C1 segment of cervical spinal cord (tissue), 14 donors: ENCODE data around the gene CYP3A5.
"Not testable (repeated sequence)": the region's sequence is repeated elsewhere in the genome, so short reads cannot be mapped to it uniquely, and the experiment has no call there.

ENCODE experiments used
- DNase-seq, 14 donors: peaks; one replicate each; lab custom pipeline; 2025; lab: John Stamatoyannopoulos, UW

The CYP3A5 gene

GRCh38 chr7:99685871-99686608 lies 6.2 kb upstream of the CYP3A5 start:
- DNase-seq: not testable (repeated sequence)

GRCh38 chr7:99685129-99685758 lies 5.4 kb upstream of the CYP3A5 start:
- no peak for DNase-seq

DNA sequence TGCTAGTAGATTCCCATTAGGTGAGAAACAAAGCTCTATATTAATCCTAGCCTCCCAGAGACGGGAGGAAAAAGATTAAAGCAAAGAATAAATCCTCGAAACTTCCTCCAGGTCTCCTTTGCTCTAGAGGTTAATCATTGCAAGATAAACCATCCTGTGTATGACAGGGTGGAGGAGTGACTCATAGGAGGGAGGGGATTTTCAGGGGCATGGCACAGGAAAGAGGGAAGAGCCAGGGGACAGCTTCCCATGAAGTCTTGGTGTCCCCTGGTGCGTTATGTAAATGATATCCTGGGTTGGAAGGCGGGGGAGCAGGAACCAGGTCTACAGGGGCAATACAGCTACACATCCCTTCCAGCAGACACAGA lies 780 bp downstream of the CYP3A5 start:
- DNase-seq: no peak

DNA sequence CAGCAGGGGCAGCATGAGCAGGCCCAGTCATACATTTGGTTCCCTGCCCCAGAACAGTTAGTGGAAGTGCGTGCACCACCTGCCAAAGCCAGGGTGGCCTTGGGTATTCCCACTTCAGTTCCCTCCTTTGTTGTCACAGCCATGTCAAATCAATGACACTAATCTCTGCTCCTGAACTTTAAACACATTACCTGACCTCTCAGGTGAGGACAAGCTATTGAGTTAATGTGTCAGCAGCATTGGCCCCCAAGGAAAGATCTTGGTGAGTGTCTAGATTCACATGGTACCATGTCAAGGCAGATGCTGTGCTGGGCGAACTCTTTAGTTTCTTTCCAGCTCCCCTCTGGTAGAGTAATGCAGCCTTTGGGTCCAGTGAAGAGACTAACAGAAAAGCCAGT lies 2.1 kb downstream of the CYP3A5 start:
- no peak for DNase-seq

DNA sequence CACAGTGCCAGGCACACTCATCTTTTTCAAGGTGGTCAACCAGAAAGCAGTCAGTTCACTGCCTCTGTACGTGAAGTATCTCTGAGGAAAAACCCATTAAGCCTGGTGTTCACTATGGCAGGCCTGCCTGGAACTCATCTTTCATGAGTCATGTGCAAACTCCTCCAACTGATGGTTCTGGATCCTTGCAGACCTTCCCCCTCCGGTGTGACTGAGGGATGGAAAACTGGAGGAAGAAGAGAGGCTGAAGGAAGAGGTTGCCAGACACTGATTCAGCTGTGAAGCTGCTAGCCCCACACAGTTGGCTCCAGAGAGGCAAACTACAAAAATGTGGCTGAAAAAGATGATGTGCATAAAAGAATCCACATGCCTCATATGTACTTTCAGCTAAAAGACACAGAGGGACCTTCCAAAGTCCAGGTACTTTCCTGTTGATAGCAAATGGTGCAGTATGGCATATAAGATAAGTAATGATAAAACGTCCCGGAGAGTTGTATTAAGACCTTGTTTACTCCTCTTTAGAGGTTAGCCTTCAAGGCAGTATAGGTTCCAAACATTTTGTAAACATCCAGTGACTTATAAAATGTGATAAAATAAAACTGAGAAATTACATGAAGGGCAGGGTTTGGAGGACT lies 2.7 kb downstream of the CYP3A5 start:
- DNase-seq: no peak

- no peak for DNase-seq
Measured at GRCh38 chr7:99674995-99675742, 4.6 kb downstream of the CYP3A5 start.

- DNase-seq: no peak
Measured at GRCh38 chr7:99672573-99672972, 7.2 kb downstream of the CYP3A5 start.

DNA sequence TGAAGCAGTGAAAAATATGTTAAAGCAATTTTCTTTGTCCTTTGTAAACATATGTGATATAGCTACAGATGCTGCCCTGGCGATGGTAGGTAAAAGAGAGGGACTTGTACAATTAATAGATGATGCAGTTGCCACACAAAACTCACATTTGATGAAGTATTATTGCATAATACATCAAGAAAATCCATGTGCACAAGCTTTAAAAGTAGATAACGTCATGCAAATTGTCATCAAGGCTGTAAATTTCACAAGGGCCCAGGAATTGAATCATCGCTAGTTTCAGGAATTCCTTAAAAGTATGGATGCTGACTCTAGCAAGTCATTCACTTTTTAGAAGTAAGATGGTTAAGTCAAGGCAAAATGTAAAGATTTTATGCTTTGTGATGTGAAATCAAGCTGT lies 10.0 kb downstream of the CYP3A5 start:
- no peak for DNase-seq

DNA sequence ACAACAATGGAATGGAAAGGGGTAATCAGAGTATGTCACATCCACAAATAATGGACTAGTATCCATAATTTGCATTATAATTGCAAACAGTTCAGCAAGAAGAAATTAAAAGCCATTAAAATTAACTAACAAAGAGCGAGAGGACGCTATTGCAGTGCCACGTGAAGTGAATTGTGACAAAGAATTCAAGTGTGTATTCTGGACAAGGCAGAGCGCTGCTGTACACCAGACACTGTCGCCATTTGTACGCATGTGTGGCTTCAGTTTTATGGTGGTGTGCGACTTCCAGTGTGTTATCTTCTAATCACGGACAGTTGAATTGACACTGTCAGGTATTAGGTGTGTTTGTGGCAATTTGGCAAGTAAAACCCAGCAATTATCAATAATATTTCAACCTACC lies 11.3 kb downstream of the CYP3A5 start:
- no peak for DNase-seq

DNA sequence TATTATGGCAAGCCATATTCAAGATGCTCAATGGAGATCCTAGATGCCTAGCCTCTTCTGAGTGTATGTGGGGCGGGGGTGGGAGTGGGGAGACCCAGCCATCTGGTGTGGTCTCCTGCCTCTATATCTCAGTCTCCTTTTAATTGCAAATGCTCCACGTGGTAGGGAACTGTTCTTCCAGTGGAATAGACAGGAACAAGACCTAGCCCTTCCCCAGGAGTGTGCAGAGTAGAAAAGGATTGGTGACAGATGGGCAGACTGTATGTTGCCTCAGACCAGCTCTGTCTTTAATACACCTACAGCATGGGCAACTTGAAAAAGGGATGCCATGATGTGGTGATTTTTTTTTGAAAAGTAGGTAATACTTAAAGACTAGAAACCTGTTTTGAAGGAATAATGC lies 12.6 kb downstream of the CYP3A5 start:
- DNase-seq: no peak

GRCh38 chr7:99666013-99666395 lies 13.8 kb downstream of the CYP3A5 start:
- DNase-seq: no peak

GRCh38 chr7:99665312-99666012 lies 14.3 kb downstream of the CYP3A5 start:
- no peak for DNase-seq

DNA sequence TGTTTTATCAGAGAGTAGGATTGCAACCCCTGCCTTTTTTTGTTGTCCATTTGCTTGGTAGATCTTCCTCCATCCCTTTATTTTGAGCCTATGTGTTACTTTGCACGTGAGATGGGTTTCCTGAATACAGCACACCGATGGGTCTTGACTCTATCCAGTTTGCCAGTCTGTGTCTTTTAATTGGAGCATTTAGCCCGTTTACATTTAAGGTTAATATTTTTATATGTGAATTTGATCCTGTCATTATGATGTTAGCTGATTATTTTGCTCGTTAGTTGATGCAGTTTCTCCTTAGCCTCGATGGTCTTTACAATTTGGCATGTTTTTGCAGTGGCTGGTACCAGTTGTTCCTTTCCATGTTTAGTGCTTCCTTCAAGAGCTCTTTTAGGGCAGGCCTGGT lies 21.9 kb downstream of the CYP3A5 start:
- not testable (repeated sequence) for DNase-seq

- DNase-seq: not testable (repeated sequence)
Measured at GRCh38 chr7:99654626-99655025, 25.2 kb downstream of the CYP3A5 start.

- DNase-seq: no peak
Measured at GRCh38 chr7:99653754-99654153, 26.0 kb downstream of the CYP3A5 start.

GRCh38 chr7:99653269-99653668 lies 26.5 kb downstream of the CYP3A5 start:
- DNase-seq: not testable (repeated sequence)

- no peak for DNase-seq
Measured at GRCh38 chr7:99652671-99653070, 27.1 kb downstream of the CYP3A5 start.

DNA sequence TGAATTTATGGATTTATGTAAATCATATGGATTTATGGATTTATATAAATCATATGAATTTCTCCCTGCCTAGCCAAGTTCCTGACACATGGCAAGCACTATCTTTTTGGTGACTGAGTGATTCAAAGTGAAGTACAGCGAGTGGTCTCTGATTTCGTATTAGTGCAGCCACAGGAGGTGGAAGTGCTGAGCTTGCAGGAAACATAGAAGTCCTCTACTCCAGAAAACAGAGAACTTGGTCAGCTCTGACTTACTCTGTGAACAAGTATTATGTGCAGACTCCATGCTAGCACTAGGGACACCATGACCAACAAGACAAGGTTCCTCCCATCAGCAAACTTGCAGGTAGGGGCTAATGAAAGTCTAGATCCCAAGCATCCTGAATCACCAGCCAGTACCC lies 28.5 kb downstream of the CYP3A5 start:
- DNase-seq: no peak

- DNase-seq: no peak
Measured at GRCh38 chr7:99648843-99649242, 31.0 kb downstream of the CYP3A5 start.

DNA sequence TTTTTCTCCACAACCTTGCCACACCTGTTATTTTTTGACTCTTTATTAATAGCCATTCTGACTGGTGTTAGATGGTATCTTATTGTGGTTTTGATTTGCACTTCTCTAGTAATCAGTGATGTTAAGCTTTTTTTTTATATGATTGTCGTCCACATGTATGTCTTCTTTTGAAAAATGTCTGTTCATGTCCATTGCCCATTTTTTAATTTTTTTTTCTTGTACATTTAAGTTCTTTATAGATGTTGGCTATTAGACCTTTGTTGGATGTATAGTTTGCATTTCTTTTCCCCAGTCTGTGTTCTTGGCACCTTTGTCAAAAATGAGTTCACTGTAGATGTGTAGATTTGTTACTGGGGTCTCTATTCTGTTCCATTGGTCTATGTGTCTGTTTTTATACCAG lies 34.2 kb downstream of the CYP3A5 start:
- DNase-seq: no peak

DNA sequence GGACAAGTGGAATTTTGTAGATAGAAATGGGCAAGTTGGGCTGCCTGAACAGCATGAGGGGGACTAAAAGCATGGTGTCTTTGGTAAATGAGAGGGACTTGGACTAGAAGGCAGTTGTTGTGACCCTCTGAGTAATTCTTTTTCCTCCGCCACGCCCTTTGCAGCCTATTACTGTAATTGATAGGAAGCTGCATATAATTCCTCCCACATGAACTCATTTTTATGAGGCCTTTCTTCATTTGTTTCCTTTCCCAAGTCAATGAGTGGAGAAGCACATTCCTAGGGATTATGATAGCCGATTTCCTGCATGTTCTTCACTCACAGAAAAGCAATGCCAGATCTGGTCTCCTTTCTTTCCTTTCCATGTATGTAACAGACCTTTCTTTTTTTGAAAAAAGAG lies 35.4 kb downstream of the CYP3A5 start:
- DNase-seq: no peak

- DNase-seq: no peak
Measured at GRCh38 chr7:99643464-99643863, 36.3 kb downstream of the CYP3A5 start.
